Measurements from ENCODE around the gene ZBTB3. TPM values are rescaled to one million over a fixed set of nuclear protein-coding genes. Genes with fewer than 3 reads are reported as not detected.

Gene ZBTB3
- total RNA-seq, 2 donors from 2014 or later = 16.9 to 33.8 TPM

DNA sequence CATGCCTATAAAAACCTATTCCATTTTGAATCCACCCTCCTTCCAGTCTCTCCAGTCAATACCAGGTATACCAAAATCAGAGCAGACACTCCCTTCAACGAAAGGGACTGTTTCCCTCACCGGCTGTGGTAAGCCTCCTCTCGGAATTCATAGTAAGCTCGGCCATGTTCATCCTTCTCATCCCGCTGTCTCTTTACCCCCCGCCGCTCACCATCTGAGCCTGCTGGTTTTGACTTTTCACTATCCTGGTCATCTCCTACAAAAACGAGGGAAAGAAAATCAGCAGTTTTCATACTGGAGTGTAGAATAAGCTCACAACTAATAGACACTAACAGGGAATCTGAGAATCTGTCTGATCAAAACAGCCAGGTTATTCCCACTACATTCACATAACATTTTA lies 29.8 kb downstream of the ZBTB3 start:
- Mint-ChIP-seq H3K27ac (peak overlapping the region; percentile 35), H3K4me1 (peaks cover 22% of the 10 kb centered on the region), H3K4me3 (peak overlapping the region; percentile 96), H3K27me3 (ENCODE audit: insufficient read depth) (no peaks in the 10 kb centered on the region), H3K36me3 (ENCODE audit: low read depth) (peaks cover 61% of the 10 kb centered on the region), H3K9me3 (no peaks in the 10 kb centered on the region)
- no peak overlapping the region for H3K27ac ChIP-seq (ENCODE audit: low read depth, low read length)
- H3K36me3 ChIP-seq (ENCODE audit: control insufficient read depth, insufficient read depth, low read length) = peaks cover 55% of the 10 kb centered on the region
- H3K9me3 ChIP-seq (ENCODE audit: control insufficient read depth, low read length) = no peaks in the 10 kb centered on the region
- H3K4me3 ChIP-seq (ENCODE audit: low read length) = peak overlapping the region; percentile 97
- WGBS, 2 experiments (ENCODE audit: insufficient coverage in 1 of 2, insufficient read length in 1 of 2) = 84 to 87% methylated on average over 6 to 8 of the region's 8 CpGs
- no peak overlapping the region for H3K9ac ChIP-seq (ENCODE audit: extremely low read depth, low read length, poor library complexity, severe bottlenecking)
- no peak for DNase-seq
- TF ChIP-seq, protein P1, sequence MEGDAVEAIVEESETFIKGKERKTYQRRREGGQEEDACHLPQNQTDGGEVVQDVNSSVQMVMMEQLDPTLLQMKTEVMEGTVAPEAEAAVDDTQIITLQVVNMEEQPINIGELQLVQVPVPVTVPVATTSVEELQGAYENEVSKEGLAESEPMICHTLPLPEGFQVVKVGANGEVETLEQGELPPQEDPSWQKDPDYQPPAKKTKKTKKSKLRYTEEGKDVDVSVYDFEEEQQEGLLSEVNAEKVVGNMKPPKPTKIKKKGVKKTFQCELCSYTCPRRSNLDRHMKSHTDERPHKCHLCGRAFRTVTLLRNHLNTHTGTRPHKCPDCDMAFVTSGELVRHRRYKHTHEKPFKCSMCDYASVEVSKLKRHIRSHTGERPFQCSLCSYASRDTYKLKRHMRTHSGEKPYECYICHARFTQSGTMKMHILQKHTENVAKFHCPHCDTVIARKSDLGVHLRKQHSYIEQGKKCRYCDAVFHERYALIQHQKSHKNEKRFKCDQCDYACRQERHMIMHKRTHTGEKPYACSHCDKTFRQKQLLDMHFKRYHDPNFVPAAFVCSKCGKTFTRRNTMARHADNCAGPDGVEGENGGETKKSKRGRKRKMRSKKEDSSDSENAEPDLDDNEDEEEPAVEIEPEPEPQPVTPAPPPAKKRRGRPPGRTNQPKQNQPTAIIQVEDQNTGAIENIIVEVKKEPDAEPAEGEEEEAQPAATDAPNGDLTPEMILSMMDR (conservative IDR thresholded peaks at IDR 0.05) = no peak
- no peaks in the 10 kb centered on the region for H3K4me1 ChIP-seq (ENCODE audit: control insufficient read depth, insufficient read depth, low read length)
- H3K27me3 ChIP-seq (ENCODE audit: control insufficient read depth, insufficient read depth, low read length, poor library complexity, severe bottlenecking) = no peaks in the 10 kb centered on the region

GRCh38 chr11:62721994-62722393 lies 32.0 kb downstream of the ZBTB3 start:
- Mint-ChIP-seq H3K36me3 (ENCODE audit: low read depth) (peaks cover 82% of the 10 kb centered on the region), H3K27ac (peak overlapping the region; percentile 94), H3K4me1 (peaks cover 23% of the 10 kb centered on the region), H3K4me3 (no peak overlapping the region), H3K9me3 (no peaks in the 10 kb centered on the region), H3K27me3 (ENCODE audit: insufficient read depth) (no peaks in the 10 kb centered on the region)
- peaks cover 77% of the 10 kb centered on the region for H3K36me3 ChIP-seq (ENCODE audit: control insufficient read depth, insufficient read depth, low read length)
- H3K9me3 ChIP-seq (ENCODE audit: control insufficient read depth, low read length) = no peaks in the 10 kb centered on the region
- no peak overlapping the region for H3K9ac ChIP-seq (ENCODE audit: extremely low read depth, low read length, poor library complexity, severe bottlenecking)
- H3K4me3 ChIP-seq (ENCODE audit: low read length) = no peak overlapping the region
- WGBS, 2 experiments (ENCODE audit: insufficient coverage in 1 of 2, insufficient read length in 1 of 2) = 78 to 89% methylated on average over 3 to 7 of the region's 7 CpGs
- H3K4me1 ChIP-seq (ENCODE audit: control insufficient read depth, insufficient read depth, low read length) = no peaks in the 10 kb centered on the region
- DNase-seq = no peak
- H3K27ac ChIP-seq (ENCODE audit: low read depth, low read length) = no peak overlapping the region
- H3K27me3 ChIP-seq (ENCODE audit: control insufficient read depth, insufficient read depth, low read length, poor library complexity, severe bottlenecking) = no peaks in the 10 kb centered on the region
- TF ChIP-seq, protein P1 (conservative IDR thresholded peaks at IDR 0.05) = peak; percentile 55

DNA sequence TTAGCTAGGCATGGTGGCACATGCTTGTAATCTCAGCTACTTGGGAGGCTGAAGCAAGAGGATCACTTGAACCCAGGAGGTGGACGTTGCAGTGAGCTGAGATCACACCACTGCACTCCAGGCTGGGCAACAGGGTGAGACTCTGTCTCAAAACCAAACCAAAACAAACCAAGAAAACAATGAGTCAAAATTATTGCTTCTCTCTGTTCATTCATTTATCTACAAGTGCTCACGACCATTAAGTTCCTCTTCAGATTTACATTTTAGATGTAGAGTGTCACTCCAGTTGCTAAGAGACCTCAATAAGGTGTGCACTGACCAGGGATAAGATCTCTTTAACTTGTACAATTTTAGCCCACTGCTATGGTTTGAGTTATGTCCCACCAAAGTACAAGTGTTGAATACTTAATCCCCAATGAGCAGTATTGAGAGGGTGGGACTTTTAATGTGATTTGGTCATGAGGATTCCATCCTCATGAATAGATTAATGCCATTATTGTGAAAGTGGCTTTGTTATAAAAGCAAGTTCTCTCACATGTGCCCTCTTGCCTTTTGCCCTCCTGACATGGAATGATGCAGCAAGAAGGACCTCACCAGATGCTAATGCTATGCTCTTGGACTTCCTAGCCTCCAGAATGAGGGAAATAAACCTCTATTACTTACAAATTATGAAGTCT lies 34.5 kb downstream of the ZBTB3 start:
- H3K9me3 ChIP-seq (ENCODE audit: control insufficient read depth, low read length) = no peaks in the 10 kb centered on the region
- no peak overlapping the region for H3K4me3 ChIP-seq (ENCODE audit: low read length)
- Mint-ChIP-seq H3K27me3 (ENCODE audit: insufficient read depth) (no peaks in the 10 kb centered on the region), H3K4me3 (no peak overlapping the region), H3K36me3 (ENCODE audit: low read depth) (peaks cover 94% of the 10 kb centered on the region), H3K9me3 (no peaks in the 10 kb centered on the region), H3K27ac (no peak overlapping the region), H3K4me1 (peaks cover 26% of the 10 kb centered on the region)
- no peak overlapping the region for H3K9ac ChIP-seq (ENCODE audit: extremely low read depth, low read length, poor library complexity, severe bottlenecking)
- no peak overlapping the region for H3K27ac ChIP-seq (ENCODE audit: low read depth, low read length)
- H3K27me3 ChIP-seq (ENCODE audit: control insufficient read depth, insufficient read depth, low read length, poor library complexity, severe bottlenecking) = no peaks in the 10 kb centered on the region
- WGBS, 2 experiments (ENCODE audit: insufficient coverage in 1 of 2, insufficient read length in 1 of 2) = 98 to 100% methylated on average over 2 of the region's 2 CpGs
- no peak for DNase-seq
- TF ChIP-seq, protein P1 (conservative IDR thresholded peaks at IDR 0.05) = no peak
- H3K36me3 ChIP-seq (ENCODE audit: control insufficient read depth, insufficient read depth, low read length) = peaks cover 96% of the 10 kb centered on the region
- H3K4me1 ChIP-seq (ENCODE audit: control insufficient read depth, insufficient read depth, low read length) = no peaks in the 10 kb centered on the region

All from endodermal cell (in vitro differentiated cells).